Measurements from ENCODE around the gene MT1E. TPM values are rescaled to one million over a fixed set of nuclear protein-coding genes. Genes with fewer than 3 reads are reported as not detected.

MT1E gene
- total and polyA plus RNA-seq, 2 of the 13 experiments (the other 11 are each of a cell fraction or from before 2014, with no cell fraction given): 110 to 1,072 TPM

GRCh38 chr16:56601325-56601724 lies 24.3 kb upstream of the MT1E start:
- no peak overlapping the region for H3K4me3 ChIP-seq (replicated peaks in 1 of 3; ENCODE audit: insufficient read depth in 1 of 3, low read depth in 2 of 3, low read length in 3 of 3)
- intact Hi-C loops (cut with micrococcal nuclease; ENCODE audit: unreplicated experiment) (loop anchor here (10.0 kb wide), 2 partner anchors 53 to 263 kb away; partner anchors contain the start of genes MT1B, MT1F and SLC12A3), in situ Hi-C loops (cut with HindIII; ENCODE audit: extremely low pct_ligation_motif_present, low pct_unique_long_range_greater_than_20kb) (loop anchor here (5.0 kb wide), 1 partner anchor 101 kb away; no protein-coding TSS in a partner anchor)
- POLR2A ChIA-PET: no interaction called here
- no peaks in the 10 kb centered on the region for H4K20me1 ChIP-seq (ENCODE audit: insufficient read depth, low read length)
- CTCF ChIA-PET (ENCODE audit: low intra/inter-chr PET ratio, low total read pairs): interaction anchor here (2.0 kb wide), 1 partner anchor 24 kb away, joined by 20 read pairs; no protein-coding TSS in a partner anchor
- no TSS peak for BruUV-seq (replicated peaks)
- 6% methylated on average over 9 of the region's 9 CpGs for WGBS (ENCODE audit: low lambda C conversion rate)
- H3K9me3 ChIP-seq (ENCODE audit: low read length): no peaks in the 10 kb centered on the region
- H2AFZ ChIP-seq (ENCODE audit: low read length): no peak overlapping the region
- H3K9ac ChIP-seq (ENCODE audit: insufficient read depth, low read depth, low read length): no peak overlapping the region
- H3K27me3 ChIP-seq (ENCODE audit: control insufficient read depth in 1 of 2, insufficient read depth in 2 of 2, low read length in 2 of 2): peaks cover 0 to 7% of the 10 kb centered on the region in 2 experiments; a peak in 2 of 5 replicates
- peaks cover 28% of the 10 kb centered on the region for H3K4me1 ChIP-seq (ENCODE audit: insufficient read depth, low read length)
- no peaks in the 10 kb centered on the region for H3K79me2 ChIP-seq (ENCODE audit: insufficient read depth, low read length)
- no peaks in the 10 kb centered on the region for H3K36me3 ChIP-seq (replicated peaks in 1 of 2; ENCODE audit: control insufficient read depth in 1 of 2, insufficient read depth in 2 of 2, low read length in 2 of 2)
- peak; percentile 8; the same call in 1 of the 3 replicates for ATAC-seq
- H3K4me2 ChIP-seq (ENCODE audit: low read depth, low read length): no peak overlapping the region
- no peak for DNase-seq (ENCODE audit: low spot score)
- no peak for FAIRE-seq
- no peak overlapping the region for H3K27ac ChIP-seq (ENCODE audit: extremely low read length, insufficient read depth, low read length)
- TF ChIP-seq ZNF496 (CRISPR knock-in tag; IDR thresholded peaks at IDR 0.05; ENCODE audit: insufficient replicate concordance) (no peak), PAXIP1 (CRISPR knock-in tag; conservative IDR thresholded peaks at IDR 0.05) (no peak), ZNF850 (CRISPR knock-in tag; conservative IDR thresholded peaks at IDR 0.05) (no peak), SMARCE1 (IDR thresholded peaks at IDR 0.05; ENCODE audit: borderline replicate concordance) (no peak), PITX1 (CRISPR knock-in tag; IDR thresholded peaks at IDR 0.05) (no peak), NFAT5 (CRISPR knock-in tag; IDR thresholded peaks at IDR 0.05) (no peak), ZNF737 (CRISPR knock-in tag; IDR thresholded peaks at IDR 0.05; ENCODE audit: borderline replicate concordance) (no peak), CBX2 (IDR thresholded peaks at IDR 0.05; ENCODE audit: low read depth, low read length) (no peak), CBX2 (CRISPR knock-in tag; IDR thresholded peaks at IDR 0.05; ENCODE audit: low read depth) (no peak), HIVEP1 (CRISPR knock-in tag; IDR thresholded peaks at IDR 0.05) (no peak), CENPBD1 (CRISPR knock-in tag; IDR thresholded peaks at IDR 0.05; ENCODE audit: borderline replicate concordance, low read depth) (no peak), ZNF775 (CRISPR knock-in tag; IDR thresholded peaks at IDR 0.05; ENCODE audit: borderline replicate concordance) (no peak), SNRNP70 (IDR thresholded peaks at IDR 0.05; ENCODE audit: low read depth, low read length) (no peak), U2AF2 (IDR thresholded peaks at IDR 0.05; ENCODE audit: low read depth, low read length) (no peak), ZNF543 (CRISPR knock-in tag; IDR thresholded peaks at IDR 0.05) (no peak), MIXL1 (CRISPR knock-in tag; IDR thresholded peaks at IDR 0.05) (no peak)

Data from HepG2 (cell line).